Stimulated activated CD8-positive, alpha-beta memory T cell treated with anti-CD3 and anti-CD28 coated beads, Interleukin-12 subunit alpha, Interleukin-12 subunit beta, amount 100 ng/mL, for 24 hours (primary cell): Measurements from ENCODE around the gene ST8SIA3.

ENCODE experiments used
- DNase-seq: peaks from one replicate; pipeline ENCODE4 v3.0.0-alpha.2; 2020; ENCODE audit errors: extremely low read depth

Gene ST8SIA3

GRCh38 chr18:57352271-57352701 is at the start of gene ST8SIA3:
ST8SIA3 (plus strand) TSS chr18:57352557; CDS start chr18:57352847, 290 bp downstream.
- no peak for DNase-seq

GRCh38 chr18:57311472-57311871 is 40.9 kb upstream of the ST8SIA3 start:
- DNase-seq, result no peak

- DNase-seq, result no peak
Measured at GRCh38 chr18:57312346-57313144, 39.8 kb upstream of the ST8SIA3 start.

- DNase-seq, result no peak
Measured at GRCh38 chr18:57320603-57321002, 31.8 kb upstream of the ST8SIA3 start.

- DNase-seq, result no peak
Measured at GRCh38 chr18:57325491-57326166, 26.7 kb upstream of the ST8SIA3 start.

GRCh38 chr18:57326718-57327323 is 25.5 kb upstream of the ST8SIA3 start:
- DNase-seq, result no peak

- DNase-seq, result no peak
Measured at GRCh38 chr18:57328665-57329064, 23.7 kb upstream of the ST8SIA3 start.

- no peak for DNase-seq
Measured at GRCh38 chr18:57329856-57330255, 22.5 kb upstream of the ST8SIA3 start.

- DNase-seq, result no peak
Measured at GRCh38 chr18:57331718-57332117, 20.6 kb upstream of the ST8SIA3 start.

GRCh38 chr18:57333940-57334339 is 18.4 kb upstream of the ST8SIA3 start:
- DNase-seq, result no peak

GRCh38 chr18:57334383-57334782 is 18.0 kb upstream of the ST8SIA3 start:
- no peak for DNase-seq

- DNase-seq, result no peak
Measured at GRCh38 chr18:57336343-57336742, 16.0 kb upstream of the ST8SIA3 start.

- no peak for DNase-seq
Measured at GRCh38 chr18:57337890-57338289, 14.5 kb upstream of the ST8SIA3 start.

GRCh38 chr18:57343833-57344232 is 8.5 kb upstream of the ST8SIA3 start:
- DNase-seq, result no peak

GRCh38 chr18:57346876-57347275 is 5.5 kb upstream of the ST8SIA3 start:
- no peak for DNase-seq

- DNase-seq, result no peak
Measured at GRCh38 chr18:57347784-57348183, 4.6 kb upstream of the ST8SIA3 start.

- no peak for DNase-seq
Measured at GRCh38 chr18:57352761-57353136, 392 bp downstream of the ST8SIA3 start.

- DNase-seq, result no peak
Measured at GRCh38 chr18:57353137-57353939, 981 bp downstream of the ST8SIA3 start.

- DNase-seq, result no peak
Measured at GRCh38 chr18:57353940-57354461, 1.6 kb downstream of the ST8SIA3 start.

GRCh38 chr18:57359433-57359832 is 7.1 kb downstream of the ST8SIA3 start:
- DNase-seq, result no peak

- DNase-seq, result no peak
Measured at GRCh38 chr18:57362714-57363113, 10.4 kb downstream of the ST8SIA3 start.

- DNase-seq, result no peak
Measured at GRCh38 chr18:57364460-57364859, 12.1 kb downstream of the ST8SIA3 start.
